AG09319 (cell line): ENCODE results near the gene CHD8.
A peak's percentile ranks its signal among the peaks of the same experiment; 100 is the strongest.
"Not testable (repeated sequence)": the region's sequence is repeated elsewhere in the genome, so short reads cannot be mapped to it uniquely, and the experiment has no call there.

ENCODE experiments used
- DNase-seq: peaks from one replicate; pipeline ENCODE4 v3.0.0-alpha.2; 2010; ENCODE audit warnings: low read depth; ENCODE audit errors: extremely low read depth
- CTCF ChIP-seq: IDR thresholded peaks from 2 replicates; pipeline ENCODE4 v1.5.1; 2011; ENCODE audit warnings: low read depth, mild to moderate bottlenecking, inconsistent platforms, low read length, moderate library complexity

The CHD8 gene

GRCh38 chr14:21467616-21468015 lies 11.7 kb upstream of the CHD8 start:
- no peak for TF ChIP-seq CTCF
- DNase-seq: peak; percentile 48

- TF ChIP-seq CTCF: no peak
- no peak for DNase-seq
Observed at GRCh38 chr14:21455592-21455911, 371 bp downstream of the CHD8 start.

- TF ChIP-seq CTCF: no peak
- DNase-seq: no peak
Observed at GRCh38 chr14:21454843-21455544, 929 bp downstream of the CHD8 start.

- no peak for DNase-seq
- no peak for TF ChIP-seq CTCF
Observed at GRCh38 chr14:21449899-21450216, 6.1 kb downstream of the CHD8 start.

- DNase-seq: not testable (repeated sequence)
Observed at GRCh38 chr14:21442657-21443056, 13.3 kb downstream of the CHD8 start.

- TF ChIP-seq CTCF: no peak
- DNase-seq: no peak
Observed at GRCh38 chr14:21440859-21441258, 15.1 kb downstream of the CHD8 start.

- TF ChIP-seq CTCF: no peak
- DNase-seq: peak; percentile 99
Observed at GRCh38 chr14:21437063-21437901, 18.6 kb downstream of the CHD8 start.
